Neutrophil (primary cell): ENCODE data around the gene INKA1.

ENCODE experiments used
- H3K27ac ChIP-seq: fragments of 200-600 bp; sonication (generic); 2 replicates; pipeline ENCODE4 v1.5.1; 2016; ENCODE audit warnings: mild to moderate bottlenecking, moderate library complexity
- H3K27me3 ChIP-seq: fragments of 200-600 bp; sonication (generic); 2 replicates; pipeline ENCODE4 v1.6.0; 2016; ENCODE audit warnings: mild to moderate bottlenecking
- H3K36me3 ChIP-seq: fragments of 200-600 bp; sonication (generic); 2 replicates; pipeline ENCODE4 v1.5.1; 2017
- H3K4me1 ChIP-seq, 2 experiments: fragments of 200-600 bp in 1 of 2; sonication (generic) in 1 of 2; 1 replicate in 1 of 2; 2 replicates in 1 of 2; pipeline versions ENCODE4 v1.5.1 to v1.6.1; 2013 to 2016; ENCODE audit warnings: low read depth in 1 of 2, low read length in 1 of 2, mild to moderate bottlenecking in 1 of 2, moderate library complexity in 1 of 2; ENCODE audit not compliant: control insufficient read depth in 1 of 2, insufficient read depth in 1 of 2
- H3K4me3 ChIP-seq, 2 experiments: fragments of 200-600 bp in 1 of 2; sonication (generic) in 1 of 2; 1 replicate in 1 of 2; 2 replicates in 1 of 2; pipeline ENCODE4 v1.5.1; 2013 to 2016; ENCODE audit warnings: low read depth in 1 of 2, low read length in 1 of 2, mild to moderate bottlenecking in 1 of 2, moderate library complexity in 1 of 2
- H3K9me3 ChIP-seq: fragments of 200-600 bp; sonication (generic); 2 replicates; pipeline ENCODE4 v1.5.1; 2016
- TF ChIP-seq, protein P1 (sequence below): fragments of 200-600 bp; sonication (generic); IDR thresholded peaks from 2 replicates; pipeline ENCODE4 v1.5.1; 2016; ENCODE audit warnings: antibody characterized with exemption

The INKA1 gene

GRCh38 chr3:49802719-49803464 lies at the start of gene INKA1:
Gene INKA1, plus strand, starts transcription at chr3:49803261. Its CDS starts 132 bp downstream, at chr3:49803393.
- TF ChIP-seq, protein P1, sequence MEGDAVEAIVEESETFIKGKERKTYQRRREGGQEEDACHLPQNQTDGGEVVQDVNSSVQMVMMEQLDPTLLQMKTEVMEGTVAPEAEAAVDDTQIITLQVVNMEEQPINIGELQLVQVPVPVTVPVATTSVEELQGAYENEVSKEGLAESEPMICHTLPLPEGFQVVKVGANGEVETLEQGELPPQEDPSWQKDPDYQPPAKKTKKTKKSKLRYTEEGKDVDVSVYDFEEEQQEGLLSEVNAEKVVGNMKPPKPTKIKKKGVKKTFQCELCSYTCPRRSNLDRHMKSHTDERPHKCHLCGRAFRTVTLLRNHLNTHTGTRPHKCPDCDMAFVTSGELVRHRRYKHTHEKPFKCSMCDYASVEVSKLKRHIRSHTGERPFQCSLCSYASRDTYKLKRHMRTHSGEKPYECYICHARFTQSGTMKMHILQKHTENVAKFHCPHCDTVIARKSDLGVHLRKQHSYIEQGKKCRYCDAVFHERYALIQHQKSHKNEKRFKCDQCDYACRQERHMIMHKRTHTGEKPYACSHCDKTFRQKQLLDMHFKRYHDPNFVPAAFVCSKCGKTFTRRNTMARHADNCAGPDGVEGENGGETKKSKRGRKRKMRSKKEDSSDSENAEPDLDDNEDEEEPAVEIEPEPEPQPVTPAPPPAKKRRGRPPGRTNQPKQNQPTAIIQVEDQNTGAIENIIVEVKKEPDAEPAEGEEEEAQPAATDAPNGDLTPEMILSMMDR = peak; percentile 86
- Histone ChIP-seq H3K36me3 (peaks cover 17% of the 10 kb centered on the region), H3K27ac (peak within 1 kb of the TSS; percentile 78), H3K4me3 (peak within 1 kb of the TSS; percentile 93 to 100), H3K9me3 (no peaks in the 10 kb centered on the region), H3K4me1 (peaks cover 48 to 55% of the 10 kb centered on the region in 2 experiments), H3K27me3 (peaks cover 25% of the 10 kb centered on the region)

- Histone ChIP-seq H3K9me3 (no peaks in the 10 kb centered on the region), H3K4me1 (peaks cover 0 to 3% of the 10 kb centered on the region in 2 experiments), H3K4me3 (no peak overlapping the region), H3K27me3 (no peaks in the 10 kb centered on the region), H3K27ac (no peak overlapping the region), H3K36me3 (peaks cover 8% of the 10 kb centered on the region)
- TF ChIP-seq, protein P1 = no peak
These were observed 48.5 kb upstream of the INKA1 start for GRCh38 chr3:49754536-49754935.

- TF ChIP-seq, protein P1 = no peak
- no peaks in the 10 kb centered on the region for H3K9me3 ChIP-seq
- no peak overlapping the region for H3K27ac ChIP-seq
- H3K4me1 ChIP-seq = peaks cover 0 to 3% of the 10 kb centered on the region in 2 experiments
- H3K36me3 ChIP-seq = peaks cover 2% of the 10 kb centered on the region
- no peaks in the 10 kb centered on the region for H3K27me3 ChIP-seq
- H3K4me3 ChIP-seq = no peak overlapping the region
These were observed 47.0 kb upstream of the INKA1 start for GRCh38 chr3:49756036-49756435.

DNA sequence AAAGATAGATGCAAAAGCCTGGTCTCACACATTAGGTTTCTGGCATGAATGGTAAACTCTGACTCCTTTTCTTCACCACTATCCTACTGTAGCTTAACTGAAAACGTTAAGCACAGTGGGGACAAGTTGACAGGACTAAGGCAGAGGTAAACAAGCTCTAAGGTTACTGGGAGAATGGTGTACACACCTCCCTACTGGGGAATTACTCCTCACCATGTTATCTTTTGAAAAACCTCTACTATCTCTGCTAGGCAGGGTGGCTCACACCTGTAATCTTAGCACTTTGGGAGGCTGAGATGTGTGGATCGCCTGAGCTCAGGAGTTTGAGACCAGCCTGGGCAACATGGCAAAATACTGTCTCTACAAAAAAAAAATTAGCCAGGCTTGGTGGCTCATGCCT lies 45.9 kb upstream of the INKA1 start:
- H3K27ac ChIP-seq = peak overlapping the region; percentile 31
- TF ChIP-seq, protein P1 = no peak

DNA sequence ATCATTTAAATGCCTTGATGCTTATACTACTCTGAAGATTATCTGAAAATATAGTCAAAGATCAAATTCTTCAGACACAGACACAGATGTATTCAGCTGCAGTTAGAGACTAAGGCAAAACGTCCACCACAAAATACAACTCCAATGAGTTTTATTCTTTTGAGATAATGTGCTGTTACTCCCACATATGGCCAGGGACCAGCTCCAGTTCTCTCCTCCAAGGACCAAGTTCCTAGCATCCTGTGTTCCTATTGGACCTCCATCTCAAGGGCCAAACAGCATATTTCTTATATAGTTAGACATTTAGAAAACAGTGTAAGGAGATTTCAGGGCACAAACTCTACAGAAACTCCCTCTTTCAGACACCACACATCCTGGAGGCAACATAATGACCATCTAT lies 43.8 kb upstream of the INKA1 start:
- Histone ChIP-seq H3K4me1 (peaks cover 4 to 11% of the 10 kb centered on the region in 2 experiments), H3K4me3 (no peak overlapping the region), H3K27ac (no peak overlapping the region), H3K27me3 (no peaks in the 10 kb centered on the region), H3K9me3 (no peaks in the 10 kb centered on the region), H3K36me3 (no peaks in the 10 kb centered on the region)
- TF ChIP-seq, protein P1 = no peak

More for the DNA sequence above, 45.9 kb upstream of the INKA1 start:
- H3K9me3 ChIP-seq = no peaks in the 10 kb centered on the region
- peaks cover 4 to 11% of the 10 kb centered on the region in 2 experiments for H3K4me1 ChIP-seq
- H3K4me3 ChIP-seq = no peak overlapping the region
- no peaks in the 10 kb centered on the region for H3K27me3 ChIP-seq
- no peaks in the 10 kb centered on the region for H3K36me3 ChIP-seq
